NCI-H128 (cell line): ENCODE measurements around the gene C1QTNF3.
A peak's percentile ranks its signal among the peaks of the same experiment; 100 is the strongest.
"Not testable (repeated sequence)": the region's sequence is repeated elsewhere in the genome, so short reads cannot be mapped to it uniquely, and the experiment has no call there.

ENCODE experiments used
- DNase-seq: peaks from one replicate; lab custom pipeline; 2025; ENCODE audit not compliant: unreplicated experiment; lab: John Stamatoyannopoulos, UW

C1QTNF3 gene

GRCh38 chr5:34022121-34022705, 20.8 kb downstream of the C1QTNF3 start:
- no peak for DNase-seq

- no peak for DNase-seq
Measured at GRCh38 chr5:34021334-34021733, 21.7 kb downstream of the C1QTNF3 start.

GRCh38 chr5:34020726-34021125, 22.3 kb downstream of the C1QTNF3 start:
- no peak for DNase-seq

GRCh38 chr5:34017254-34017653, 25.8 kb downstream of the C1QTNF3 start:
- DNase-seq = no peak

GRCh38 chr5:34016750-34017149, 26.3 kb downstream of the C1QTNF3 start:
- no peak for DNase-seq

GRCh38 chr5:34016222-34016621, 26.8 kb downstream of the C1QTNF3 start:
- DNase-seq = no peak

- DNase-seq = no peak
Measured at GRCh38 chr5:34015120-34015822, 27.7 kb downstream of the C1QTNF3 start.

GRCh38 chr5:34014626-34015025, 28.4 kb downstream of the C1QTNF3 start:
- no peak for DNase-seq

- no peak for DNase-seq
Measured at GRCh38 chr5:34013547-34013946, 29.5 kb downstream of the C1QTNF3 start.

GRCh38 chr5:34012791-34013190, 30.2 kb downstream of the C1QTNF3 start:
- DNase-seq = no peak

GRCh38 chr5:34011536-34011935, 31.5 kb downstream of the C1QTNF3 start:
- no peak for DNase-seq

- not testable (repeated sequence) for DNase-seq
Measured at GRCh38 chr5:34010146-34010545, 32.9 kb downstream of the C1QTNF3 start.

- DNase-seq = no peak
Measured at GRCh38 chr5:34009610-34010009, 33.4 kb downstream of the C1QTNF3 start.

GRCh38 chr5:34008802-34009201, 34.2 kb downstream of the C1QTNF3 start:
- no peak for DNase-seq

GRCh38 chr5:34007621-34008600, 35.1 kb downstream of the C1QTNF3 start, which contains the start of gene AMACR:
Gene AMACR, minus strand, starts transcription at chr5:34008050. Its CDS starts 31 bp downstream, at chr5:34008019.
- peak; percentile 96 for DNase-seq

- DNase-seq = no peak
Measured at GRCh38 chr5:34007201-34007620, 35.8 kb downstream of the C1QTNF3 start.

GRCh38 chr5:34005681-34006080, 37.3 kb downstream of the C1QTNF3 start:
- DNase-seq = no peak

GRCh38 chr5:34005211-34005610, 37.8 kb downstream of the C1QTNF3 start:
- no peak for DNase-seq

GRCh38 chr5:34003941-34004340, 39.1 kb downstream of the C1QTNF3 start:
- DNase-seq = no peak

GRCh38 chr5:34002629-34003328, 40.2 kb downstream of the C1QTNF3 start:
- DNase-seq = no peak
